ENCODE measurements around the gene CAST. TPM values are rescaled to one million over a fixed set of nuclear protein-coding genes. Genes with fewer than 3 reads are reported as not detected.
A peak's percentile ranks its signal among the peaks of the same experiment; 100 is the strongest.

Gene CAST
- total RNA-seq, 2 experiments from 2014 or later = 197 to 200 TPM

DNA sequence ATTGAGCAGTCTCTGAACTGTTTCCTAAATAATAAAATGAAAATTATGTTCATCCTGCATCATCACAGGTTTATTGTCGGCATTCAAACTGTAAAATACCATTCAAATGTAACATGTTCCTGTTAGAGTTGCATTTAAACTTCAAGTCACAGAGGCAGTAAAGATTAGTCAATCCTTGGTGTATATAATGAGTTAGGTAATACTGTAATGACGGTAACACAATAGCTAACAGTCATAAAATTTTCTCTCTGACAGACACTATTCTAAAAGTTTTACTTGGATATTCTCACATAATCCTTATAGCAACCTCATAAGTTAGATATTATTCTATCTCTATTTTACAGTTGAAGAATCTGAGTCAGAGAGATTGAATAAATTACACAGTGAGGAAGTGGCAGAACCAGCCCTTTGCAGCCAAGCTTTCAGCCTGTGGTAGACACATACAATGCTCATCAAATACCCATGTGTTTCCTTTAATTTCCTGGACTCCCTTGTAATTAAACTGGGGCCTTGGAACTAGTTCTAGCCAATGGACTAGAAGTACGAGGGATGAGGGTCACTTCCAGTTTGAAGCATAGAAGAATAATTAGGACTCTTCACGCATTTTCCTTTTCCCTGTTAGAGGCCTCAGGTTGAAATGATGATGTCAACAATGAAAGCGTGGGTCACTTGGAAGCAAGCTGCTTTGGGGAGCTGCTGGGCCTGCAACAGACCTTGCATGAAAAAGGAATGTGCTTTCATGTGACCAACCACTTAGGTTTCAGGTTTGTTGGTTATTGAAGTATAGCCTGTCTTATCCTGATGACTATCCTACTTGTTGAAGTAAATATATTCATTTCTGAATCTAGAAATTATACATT, 12.3 kb upstream of the CAST start:
- TF ChIP-seq, protein P1, sequence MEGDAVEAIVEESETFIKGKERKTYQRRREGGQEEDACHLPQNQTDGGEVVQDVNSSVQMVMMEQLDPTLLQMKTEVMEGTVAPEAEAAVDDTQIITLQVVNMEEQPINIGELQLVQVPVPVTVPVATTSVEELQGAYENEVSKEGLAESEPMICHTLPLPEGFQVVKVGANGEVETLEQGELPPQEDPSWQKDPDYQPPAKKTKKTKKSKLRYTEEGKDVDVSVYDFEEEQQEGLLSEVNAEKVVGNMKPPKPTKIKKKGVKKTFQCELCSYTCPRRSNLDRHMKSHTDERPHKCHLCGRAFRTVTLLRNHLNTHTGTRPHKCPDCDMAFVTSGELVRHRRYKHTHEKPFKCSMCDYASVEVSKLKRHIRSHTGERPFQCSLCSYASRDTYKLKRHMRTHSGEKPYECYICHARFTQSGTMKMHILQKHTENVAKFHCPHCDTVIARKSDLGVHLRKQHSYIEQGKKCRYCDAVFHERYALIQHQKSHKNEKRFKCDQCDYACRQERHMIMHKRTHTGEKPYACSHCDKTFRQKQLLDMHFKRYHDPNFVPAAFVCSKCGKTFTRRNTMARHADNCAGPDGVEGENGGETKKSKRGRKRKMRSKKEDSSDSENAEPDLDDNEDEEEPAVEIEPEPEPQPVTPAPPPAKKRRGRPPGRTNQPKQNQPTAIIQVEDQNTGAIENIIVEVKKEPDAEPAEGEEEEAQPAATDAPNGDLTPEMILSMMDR (IDR thresholded peaks at IDR 0.05) = no peak
- DNase-seq = no peak
- intact Hi-C loops (cut with DNase I, micrococcal nuclease) = loop anchor here in 1 of 2 experiments (5.0 kb wide), 1 partner anchor 42 kb away; no protein-coding TSS in a partner anchor
- H3K4me1 Mint-ChIP-seq (ENCODE audit: low read depth) = no peaks in the 10 kb centered on the region
- H3K36me3 ChIP-seq (ENCODE audit: insufficient read depth, low read length) = no peaks in the 10 kb centered on the region
- POLR2A ChIA-PET = no interaction called here
- H3K27ac Mint-ChIP-seq = no peak overlapping the region
- no peak overlapping the region for H3K4me3 ChIP-seq (ENCODE audit: low read length)
- H3K4me3 Mint-ChIP-seq = no peak overlapping the region
- no peaks in the 10 kb centered on the region for H3K9me3 ChIP-seq (ENCODE audit: control insufficient read depth in 1 of 2, insufficient read depth in 1 of 2, low read length in 2 of 2)
- H3K36me3 Mint-ChIP-seq (ENCODE audit: low read depth) = no peaks in the 10 kb centered on the region
- CTCF ChIA-PET = no interaction called here
- no peaks in the 10 kb centered on the region for H3K27me3 ChIP-seq (ENCODE audit: control insufficient read depth in 1 of 2, insufficient read depth in 2 of 2, low read length in 2 of 2)
- no peak overlapping the region for H3K27ac ChIP-seq (ENCODE audit: low read depth in 1 of 2, low read length in 2 of 2)
- no peaks in the 10 kb centered on the region for H3K9me3 Mint-ChIP-seq
- H3K27me3 Mint-ChIP-seq = peaks cover 21% of the 10 kb centered on the region
- no peak for ATAC-seq (ENCODE audit: poor library complexity)
- no peaks in the 10 kb centered on the region for H3K4me1 ChIP-seq (ENCODE audit: insufficient read depth, low read length)

DNA sequence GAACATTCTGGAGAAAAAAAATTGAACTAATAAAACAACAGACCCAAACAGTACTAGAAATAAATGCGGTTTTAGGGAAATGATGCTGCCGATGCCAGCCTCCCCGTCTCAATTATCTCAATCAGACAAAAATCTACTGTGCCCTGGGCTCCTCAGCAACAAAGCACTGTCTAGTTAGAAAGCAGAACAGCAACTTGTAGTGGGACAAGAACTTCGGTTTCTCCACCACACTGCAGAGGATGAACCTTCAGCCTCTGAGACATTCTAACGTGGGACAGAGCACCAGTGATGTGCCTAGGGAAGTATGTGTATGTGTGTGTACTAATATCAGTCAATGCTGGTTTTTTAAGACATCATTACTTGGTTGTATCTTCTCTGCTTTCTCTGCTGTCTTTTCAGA, 11.1 kb upstream of the CAST start:
- POLR2A ChIA-PET = interaction anchor here (1.7 kb wide), 1 partner anchor 12 kb away, joined by 10 read pairs; the partner anchor contains the start of gene CAST
- H3K9me3 ChIP-seq (ENCODE audit: control insufficient read depth in 1 of 2, insufficient read depth in 1 of 2, low read length in 2 of 2) = no peaks in the 10 kb centered on the region

GRCh38 chr5:96651948-96652753, 10.0 kb upstream of the CAST start:
- CTCF ChIA-PET = interaction anchor here (1.0 kb wide), 1 partner anchor 134 kb away, joined by 3 read pairs; no protein-coding TSS in a partner anchor
- H3K9me3 ChIP-seq (ENCODE audit: control insufficient read depth in 1 of 2, insufficient read depth in 1 of 2, low read length in 2 of 2) = no peaks in the 10 kb centered on the region
- Mint-ChIP-seq H3K9me3 (no peaks in the 10 kb centered on the region), H3K36me3 (ENCODE audit: low read depth) (no peaks in the 10 kb centered on the region), H3K27me3 (peaks cover 25% of the 10 kb centered on the region), H3K4me1 (ENCODE audit: low read depth) (peaks cover 7% of the 10 kb centered on the region), H3K27ac (no peak overlapping the region), H3K4me3 (no peak overlapping the region)
- intact Hi-C loops (cut with DNase I, micrococcal nuclease) = loop anchor here in 1 of 2 experiments (5.0 kb wide), 1 partner anchor 40 kb away; no protein-coding TSS in a partner anchor
- no peak overlapping the region for H3K27ac ChIP-seq (ENCODE audit: low read depth in 1 of 2, low read length in 2 of 2)
- TF ChIP-seq, protein P1 (IDR thresholded peaks at IDR 0.05) = peak; percentile 23
- H3K4me1 ChIP-seq (ENCODE audit: insufficient read depth, low read length) = peaks cover 12% of the 10 kb centered on the region
- H3K27me3 ChIP-seq (ENCODE audit: control insufficient read depth in 1 of 2, insufficient read depth in 2 of 2, low read length in 2 of 2) = no peaks in the 10 kb centered on the region
- ATAC-seq (ENCODE audit: poor library complexity) (peak; percentile 59), DNase-seq (peak in 3 of 14 experiments; percentile 26 to 38 (median 26))
- H3K36me3 ChIP-seq (ENCODE audit: insufficient read depth, low read length) = no peaks in the 10 kb centered on the region
- POLR2A ChIA-PET = interaction anchor here (1.7 kb wide), 1 partner anchor 10 kb away, joined by 10 read pairs; the partner anchor contains the start of gene CAST
- no peak overlapping the region for H3K4me3 ChIP-seq (ENCODE audit: low read length)

More for the DNA sequence above, 11.1 kb upstream of the CAST start:
- no peak overlapping the region for H3K27ac ChIP-seq (ENCODE audit: low read depth in 1 of 2, low read length in 2 of 2)
- H3K4me3 Mint-ChIP-seq = no peak overlapping the region
- H3K36me3 Mint-ChIP-seq (ENCODE audit: low read depth) = no peaks in the 10 kb centered on the region
- no peaks in the 10 kb centered on the region for H3K4me1 Mint-ChIP-seq (ENCODE audit: low read depth)
- CTCF ChIA-PET = interaction anchor here (1.0 kb wide), 1 partner anchor 133 kb away, joined by 3 read pairs; no protein-coding TSS in a partner anchor
- no peak overlapping the region for H3K27ac Mint-ChIP-seq
- no peaks in the 10 kb centered on the region for H3K27me3 ChIP-seq (ENCODE audit: control insufficient read depth in 1 of 2, insufficient read depth in 2 of 2, low read length in 2 of 2)
- peaks cover 4% of the 10 kb centered on the region for H3K4me1 ChIP-seq (ENCODE audit: insufficient read depth, low read length)
- TF ChIP-seq, protein P1 (IDR thresholded peaks at IDR 0.05) = no peak
- H3K27me3 Mint-ChIP-seq = peaks cover 25% of the 10 kb centered on the region
- H3K36me3 ChIP-seq (ENCODE audit: insufficient read depth, low read length) = no peaks in the 10 kb centered on the region
- H3K9me3 Mint-ChIP-seq = no peaks in the 10 kb centered on the region
- intact Hi-C loops (cut with DNase I, micrococcal nuclease) = loop anchor here in 1 of 2 experiments (5.0 kb wide), 1 partner anchor 41 kb away; no protein-coding TSS in a partner anchor
- ATAC-seq (ENCODE audit: poor library complexity) (no peak), DNase-seq (no peak)
- H3K4me3 ChIP-seq (ENCODE audit: low read length) = no peak overlapping the region

Data from CD4-positive, alpha-beta T cell (primary cell).